HepG2 (cell line): ENCODE results near the gene EPB41L2. TPM values are rescaled to one million over a fixed set of nuclear protein-coding genes. Genes with fewer than 3 reads are reported as not detected.

Experiments
- ATAC-seq: fragments of 200-7000 bp; cut with Tn5 transposase; 3 replicates; pipeline ENCODE4 v1.9.1; 2020; ENCODE audit warnings: mild to moderate bottlenecking, moderate library complexity
- BruUV-seq: library from RNA; stranded (reverse); fragments of 400-500 nt; replicated peaks from 2 replicates; lab custom pipeline; 2021; lab: Mats Ljungman, UMichigan
- CTCF ChIA-PET: fragments of 300-600 bp; formaldehyde crosslinking; extraction: SDS; loops from one replicate; lab custom pipeline; 2021; ENCODE audit warnings: low total read pairs, inconsistent platforms, low intra/inter-chr PET ratio; lab: Yijun Ruan, JAX
- POLR2A ChIA-PET: fragments of 350-600 bp; sonication (Branson Sonifier 250); formaldehyde crosslinking; loops from one replicate; lab custom pipeline; 2020; ENCODE audit warnings: antibody characterized with exemption, inconsistent platforms; lab: Yijun Ruan, JAX
- DNase-seq: peaks from one replicate; pipeline ENCODE4 v3.0.0-alpha.2; 2015; ENCODE audit warnings: low spot score
- FAIRE-seq: peaks from 3 replicates; lab custom pipeline; 2011; peaks lifted over from hg19 to GRCh38; lab: Jason Lieb, UNC
- H2AFZ ChIP-seq: one replicate; pipeline ENCODE4 v1.6.1; 2011; ENCODE audit warnings: low read length, inconsistent platforms
- H3K27ac ChIP-seq: fragments of 300-600 bp; 3 replicates; pipeline ENCODE4 v1.8.0; 2011; ENCODE audit warnings: mixed run types, mild to moderate bottlenecking, mixed read lengths, low read length, inconsistent platforms; ENCODE audit not compliant: insufficient read depth; ENCODE audit errors: extremely low read length
- H3K27me3 ChIP-seq, 2 experiments: fragments of 200-600 bp in 1 of 2; 2 replicates in 1 of 2; 3 replicates in 1 of 2; pipeline versions ENCODE4 v1.6.0 to v1.8.0; 2011; ENCODE audit warnings: low read length in 2 of 2, mild to moderate bottlenecking in 2 of 2, moderate library complexity in 2 of 2, inconsistent platforms in 1 of 2; ENCODE audit not compliant: insufficient read depth in 2 of 2, control insufficient read depth in 1 of 2
- H3K36me3 ChIP-seq, 2 experiments: fragments of 200-600 bp in 1 of 2; replicated peaks in 1 of 2; 2 replicates in 1 of 2; 3 replicates in 1 of 2; pipeline versions ENCODE4 v1.5.1 to v1.8.0; 2011; ENCODE audit warnings: low read length in 2 of 2, inconsistent platforms in 1 of 2; ENCODE audit not compliant: insufficient read depth in 2 of 2, control insufficient read depth in 1 of 2
- H3K4me1 ChIP-seq: 2 replicates; pipeline ENCODE4 v1.5.1; 2012; ENCODE audit warnings: low read length, inconsistent platforms; ENCODE audit not compliant: insufficient read depth
- H3K4me2 ChIP-seq: 2 replicates; pipeline ENCODE4 v1.6.0; 2011; ENCODE audit warnings: low read depth, low read length, inconsistent platforms
- H3K4me3 ChIP-seq, 3 experiments: fragments of 200-600 bp in 1 of 3; sonication (generic), shearing (Covaris generic) in 1 of 3; replicated peaks in 1 of 3; 2 replicates each; pipeline ENCODE4 v1.5.1; 2011 to 2016; ENCODE audit warnings: low read length in 3 of 3, inconsistent platforms in 2 of 3, low read depth in 2 of 3, mild to moderate bottlenecking in 2 of 3, control low read depth in 1 of 3, mixed read lengths in 1 of 3; ENCODE audit not compliant: insufficient read depth in 1 of 3
- H3K79me2 ChIP-seq: one replicate; pipeline ENCODE4 v1.6.1; 2011; ENCODE audit warnings: low read length, inconsistent platforms; ENCODE audit not compliant: insufficient read depth
- H3K9ac ChIP-seq: 2 replicates; pipeline ENCODE4 v1.6.0; 2011; ENCODE audit warnings: mild to moderate bottlenecking, low read depth, low read length, inconsistent platforms; ENCODE audit not compliant: insufficient read depth
- H3K9me3 ChIP-seq: 2 replicates; pipeline ENCODE4 v1.5.1; 2012; ENCODE audit warnings: mild to moderate bottlenecking, low read length
- H4K20me1 ChIP-seq: 2 replicates; pipeline ENCODE4 v1.6.0; 2011; ENCODE audit warnings: inconsistent platforms, mild to moderate bottlenecking, low read length, moderate library complexity; ENCODE audit not compliant: insufficient read depth
- NBN ChIP-seq: fragments of 450-650 bp; conservative IDR thresholded peaks from 2 replicates; pipeline ENCODE4 v1.6.1; 2017
- SIX4 ChIP-seq: sonication (generic); formaldehyde crosslinking; IDR thresholded peaks from 2 replicates; pipeline ENCODE4 v1.4.0; 2020; ENCODE audit warnings: missing genetic modification reagents
- ZFP82 ChIP-seq: sonication (generic); formaldehyde crosslinking; IDR thresholded peaks from 2 replicates; pipeline ENCODE4 v1.5.1; 2020; ENCODE audit warnings: mild to moderate bottlenecking, missing genetic modification reagents, borderline replicate concordance
- ZNF616 ChIP-seq: sonication (generic); formaldehyde crosslinking; IDR thresholded peaks from 2 replicates; pipeline ENCODE4 v1.5.0; 2020; ENCODE audit warnings: low read depth, mild to moderate bottlenecking, missing genetic modification reagents
- ZNF713 ChIP-seq: sonication (generic); formaldehyde crosslinking; IDR thresholded peaks from 2 replicates; pipeline ENCODE4 v1.4.0; 2020; ENCODE audit warnings: mild to moderate bottlenecking, missing genetic modification reagents
- ZSCAN21 ChIP-seq: sonication (generic); formaldehyde crosslinking; IDR thresholded peaks from 2 replicates; pipeline ENCODE4 v1.8.0; 2022; ENCODE audit warnings: mild to moderate bottlenecking, missing genetic modification reagents, moderate library complexity, borderline replicate concordance
- WGBS: methylation state at CpG from one replicate; pipeline ENCODE4 v1.1.6; 2017; ENCODE audit warnings: low lambda C conversion rate; 5-methylcytosine and 5-hydroxymethylcytosine counted together
- in situ Hi-C: cut with HindIII; loops from 2 replicates; pipeline ENCODE4 v1.10.0; 2017; ENCODE audit warnings: low pct_unique_long_range_greater_than_20kb; ENCODE audit not compliant: extremely low pct_ligation_motif_present
- intact Hi-C: fragments of 100-400 bp; cut with micrococcal nuclease; formaldehyde crosslinking; loops from one replicate; pipeline ENCODE4 v1.10.0; 2022; ENCODE audit not compliant: unreplicated experiment
- polyA plus RNA-seq, 8 experiments: library from polyadenylated mRNA; depleted of rRNA in 3 of 8; stranded (reverse) in 7 of 8; unstranded in 1 of 8; fragments of >200 nt; fragmentation: Illumina TruSeq in 4 of 8; extraction: Trizol in 4 of 8; gene quantifications; 2 replicates each; pipeline versions ENCODE4 v1.2.1 to v1.2.3, GENCODE V29; 2011 to 2016; ENCODE audit warnings: low read depth in 4 of 8, missing spikeins in 1 of 8, mixed read lengths in 1 of 8; ENCODE audit not compliant: insufficient read depth in 1 of 8
- total RNA-seq, 5 experiments: library from RNA; depleted of rRNA; stranded (reverse); fragments of >200 nt; fragmentation: Illumina TruSeq; extraction: Trizol; gene quantifications; 2 replicates each; pipeline ENCODE4 v1.2.3, GENCODE V29; 2016; ENCODE audit warnings: low read depth in 1 of 5
- TF ChIP-seq, protein P1 (sequence below): sonication (generic); formaldehyde crosslinking; conservative IDR thresholded peaks from 2 replicates; pipeline ENCODE4 v1.5.0; 2020; ENCODE audit warnings: missing genetic modification reagents
- TF ChIP-seq, protein P2 (sequence below): sonication (generic); formaldehyde crosslinking; IDR thresholded peaks from 2 replicates; pipeline ENCODE4 v1.5.0; 2020; ENCODE audit warnings: mild to moderate bottlenecking, low read depth, missing genetic modification reagents, borderline replicate concordance
- TF ChIP-seq, protein P3 (sequence below): sonication (generic); formaldehyde crosslinking; IDR thresholded peaks from 2 replicates; pipeline ENCODE4 v1.9.0; 2022; ENCODE audit warnings: missing genetic modification reagents, mild to moderate bottlenecking, borderline replicate concordance
- TF ChIP-seq, protein P4 (sequence below): sonication (generic); formaldehyde crosslinking; IDR thresholded peaks from 2 replicates; pipeline ENCODE4 v1.8.0; 2022; ENCODE audit warnings: mild to moderate bottlenecking, missing genetic modification reagents, moderate library complexity

The EPB41L2 gene
- total and polyA plus RNA-seq, 2 of the 13 experiments (the other 11 are each of a cell fraction or from before 2014, with no cell fraction given) = 41.7 to 56.4 TPM

DNA sequence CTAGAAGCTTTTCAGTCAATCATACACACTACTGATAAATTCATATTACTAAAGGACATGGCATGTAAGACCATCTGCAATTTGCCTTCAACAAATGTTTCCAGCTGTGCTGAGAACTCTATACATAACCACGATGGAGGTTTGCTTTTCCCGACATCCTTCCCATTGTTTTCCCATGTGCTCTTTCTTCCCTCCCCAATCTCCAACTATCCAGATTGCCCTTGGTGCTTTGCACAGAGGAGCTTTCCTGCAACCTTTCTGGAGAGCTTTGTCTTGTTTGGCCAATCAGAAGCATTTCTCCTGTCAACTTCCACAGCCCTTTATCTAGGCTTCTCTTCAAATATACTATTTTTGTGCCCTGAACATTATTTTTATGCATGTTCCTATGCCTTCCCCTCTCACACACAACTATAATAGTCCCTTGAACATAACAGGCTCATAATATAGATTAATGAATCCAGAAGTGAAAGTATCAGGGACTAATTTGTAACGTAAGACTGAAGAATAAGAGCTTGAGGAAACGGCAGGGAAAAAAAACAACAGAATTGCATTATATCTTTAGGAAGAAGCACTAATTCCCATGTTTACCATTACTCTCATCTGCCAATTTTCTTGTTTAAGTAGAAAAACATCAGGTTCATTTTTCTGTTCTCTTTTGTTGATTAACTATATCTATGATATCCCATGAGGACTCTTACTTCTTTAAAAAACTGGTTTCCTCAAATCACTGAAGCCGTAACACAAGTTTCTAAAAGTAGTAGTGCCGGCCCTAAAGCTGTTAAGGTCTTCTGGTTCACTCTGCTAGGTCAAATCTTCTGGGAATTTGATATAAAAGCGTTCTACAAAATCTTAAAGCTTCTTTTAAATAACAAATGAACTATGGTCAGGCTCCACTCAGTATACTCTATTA lies 215.8 kb downstream of the EPB41L2 start:
- Histone ChIP-seq H3K4me2 (no peak overlapping the region), H3K27ac (no peak overlapping the region), H4K20me1 (no peaks in the 10 kb centered on the region), H3K36me3 (no peaks in the 10 kb centered on the region; a peak in 2 of 5 replicates), H3K9ac (no peak overlapping the region), H3K9me3 (no peaks in the 10 kb centered on the region), H2AFZ (no peak overlapping the region), H3K4me3 (no peak overlapping the region), H3K27me3 (no peaks in the 10 kb centered on the region), H3K79me2 (no peaks in the 10 kb centered on the region), H3K4me1 (peaks cover 58% of the 10 kb centered on the region)
- intact Hi-C loops (loop anchor here (10.0 kb wide), 1 partner anchor 552 kb away; no protein-coding TSS in a partner anchor), in situ Hi-C loops (loop anchor here (10.0 kb wide), 1 partner anchor 482 kb away; the partner anchor contains the start of gene TMEM200A)
- POLR2A ChIA-PET = interaction anchor here (0.7 kb wide), 1 partner anchor 20 kb away, joined by 3 read pairs; the partner anchor contains the start of gene SMLR1
- no TSS peak for BruUV-seq
- ATAC-seq (no peak), DNase-seq (no peak), FAIRE-seq (no peak)
- CTCF ChIA-PET = no interaction called here
- 98% methylated on average over 7 of the region's 7 CpGs for WGBS
- TF ChIP-seq, protein P1, sequence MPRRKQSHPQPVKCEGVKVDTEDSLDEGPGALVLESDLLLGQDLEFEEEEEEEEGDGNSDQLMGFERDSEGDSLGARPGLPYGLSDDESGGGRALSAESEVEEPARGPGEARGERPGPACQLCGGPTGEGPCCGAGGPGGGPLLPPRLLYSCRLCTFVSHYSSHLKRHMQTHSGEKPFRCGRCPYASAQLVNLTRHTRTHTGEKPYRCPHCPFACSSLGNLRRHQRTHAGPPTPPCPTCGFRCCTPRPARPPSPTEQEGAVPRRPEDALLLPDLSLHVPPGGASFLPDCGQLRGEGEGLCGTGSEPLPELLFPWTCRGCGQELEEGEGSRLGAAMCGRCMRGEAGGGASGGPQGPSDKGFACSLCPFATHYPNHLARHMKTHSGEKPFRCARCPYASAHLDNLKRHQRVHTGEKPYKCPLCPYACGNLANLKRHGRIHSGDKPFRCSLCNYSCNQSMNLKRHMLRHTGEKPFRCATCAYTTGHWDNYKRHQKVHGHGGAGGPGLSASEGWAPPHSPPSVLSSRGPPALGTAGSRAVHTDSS (CRISPR knock-in tag) = no peak
- no peak for TF ChIP-seq ZNF616
- TF ChIP-seq NBN = no peak
- TF ChIP-seq ZFP82 (CRISPR knock-in tag) = no peak
- no peak for TF ChIP-seq SIX4
- TF ChIP-seq, protein P2, sequence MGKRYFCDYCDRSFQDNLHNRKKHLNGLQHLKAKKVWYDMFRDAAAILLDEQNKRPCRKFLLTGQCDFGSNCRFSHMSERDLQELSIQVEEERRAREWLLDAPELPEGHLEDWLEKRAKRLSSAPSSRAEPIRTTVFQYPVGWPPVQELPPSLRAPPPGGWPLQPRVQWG (CRISPR knock-in tag) = no peak
- TF ChIP-seq, protein P3, sequence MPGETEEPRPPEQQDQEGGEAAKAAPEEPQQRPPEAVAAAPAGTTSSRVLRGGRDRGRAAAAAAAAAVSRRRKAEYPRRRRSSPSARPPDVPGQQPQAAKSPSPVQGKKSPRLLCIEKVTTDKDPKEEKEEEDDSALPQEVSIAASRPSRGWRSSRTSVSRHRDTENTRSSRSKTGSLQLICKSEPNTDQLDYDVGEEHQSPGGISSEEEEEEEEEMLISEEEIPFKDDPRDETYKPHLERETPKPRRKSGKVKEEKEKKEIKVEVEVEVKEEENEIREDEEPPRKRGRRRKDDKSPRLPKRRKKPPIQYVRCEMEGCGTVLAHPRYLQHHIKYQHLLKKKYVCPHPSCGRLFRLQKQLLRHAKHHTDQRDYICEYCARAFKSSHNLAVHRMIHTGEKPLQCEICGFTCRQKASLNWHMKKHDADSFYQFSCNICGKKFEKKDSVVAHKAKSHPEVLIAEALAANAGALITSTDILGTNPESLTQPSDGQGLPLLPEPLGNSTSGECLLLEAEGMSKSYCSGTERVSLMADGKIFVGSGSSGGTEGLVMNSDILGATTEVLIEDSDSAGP (CRISPR knock-in tag) = no peak
- TF ChIP-seq ZSCAN21 (CRISPR knock-in tag) = no peak
- TF ChIP-seq, protein P4, sequence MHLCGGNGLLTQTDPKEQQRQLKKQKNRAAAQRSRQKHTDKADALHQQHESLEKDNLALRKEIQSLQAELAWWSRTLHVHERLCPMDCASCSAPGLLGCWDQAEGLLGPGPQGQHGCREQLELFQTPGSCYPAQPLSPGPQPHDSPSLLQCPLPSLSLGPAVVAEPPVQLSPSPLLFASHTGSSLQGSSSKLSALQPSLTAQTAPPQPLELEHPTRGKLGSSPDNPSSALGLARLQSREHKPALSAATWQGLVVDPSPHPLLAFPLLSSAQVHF (CRISPR knock-in tag) = no peak
- TF ChIP-seq ZNF713 (CRISPR knock-in tag) = no peak
